A549 (cell line): ENCODE results near the gene PCYT1B. TPM values are rescaled to one million over a fixed set of nuclear protein-coding genes. Genes with fewer than 3 reads are reported as not detected.

Experiments used
- ATAC-seq, 2 experiments: fragments of 200-7000 bp in 1 of 2; fragments of >200 bp in 1 of 2; cut with Nextera tagmentation in 1 of 2; cut with Tn5 transposase in 1 of 2; 3 replicates each; pipeline versions ENCODE4 v1.8.0 to v1.9.1; 2018 to 2020; ENCODE audit warnings: mild to moderate bottlenecking in 1 of 2, moderate library complexity in 1 of 2
- CTCF ChIA-PET: fragments of 300-600 bp; sonication (Branson Sonifier 250); formaldehyde crosslinking; extraction: SDS; loops from one replicate; lab custom pipeline; 2021; ENCODE audit warnings: antibody characterized with exemption, inconsistent platforms; lab: Yijun Ruan, JAX
- POLR2A ChIA-PET: fragments of 350-600 bp; formaldehyde crosslinking; extraction: SDS; loops from one replicate; lab custom pipeline; 2021; ENCODE audit warnings: antibody characterized with exemption, inconsistent platforms; lab: Yijun Ruan, JAX
- DNase-seq, 2 experiments: peaks; one replicate each; pipeline versions ENCODE4 v3.0.0 to v3.0.0-alpha.2; 2011 to 2016; ENCODE audit warnings: low read depth in 1 of 2, low spot score in 1 of 2
- FAIRE-seq: peaks from 2 replicates; lab custom pipeline; 2011; peaks lifted over from hg19 to GRCh38; lab: Jason Lieb, UNC
- H3K27ac ChIP-seq, 2 experiments: fragments of >200 bp; sonication (Bioruptor Twin); formaldehyde crosslinking; 3 replicates each; pipeline ENCODE4 v1.5.1; 2016 to 2017
- H3K4me1 ChIP-seq: fragments of >200 bp; sonication (Bioruptor Twin); formaldehyde crosslinking; 3 replicates; pipeline ENCODE4 v1.6.1; 2016
- H3K4me2 ChIP-seq: fragments of >200 bp; sonication (Bioruptor Twin); formaldehyde crosslinking; 3 replicates; pipeline ENCODE4 v1.6.1; 2016
- H3K4me3 ChIP-seq: fragments of >200 bp; sonication (Bioruptor Twin); formaldehyde crosslinking; 3 replicates; pipeline ENCODE4 v1.5.1; 2016
- H3K9me3 ChIP-seq: fragments of >200 bp; sonication (Bioruptor Twin); formaldehyde crosslinking; 3 replicates; pipeline ENCODE4 v1.6.1; 2016
- BHLHE40 ChIP-seq: IDR thresholded peaks from 2 replicates; pipeline ENCODE4 v1.6.1; 2012; ENCODE audit warnings: low read depth, low read length, inconsistent platforms
- CBX8 ChIP-seq: fragments of 200-600 bp; sonication (generic); IDR thresholded peaks from 2 replicates; pipeline ENCODE4 v1.6.1; 2016
- EHF ChIP-seq: fragments of 250-450 bp; sonication (Bioruptor Pico); IDR thresholded peaks from 2 replicates; pipeline ENCODE4 v1.5.0; 2020; ENCODE audit warnings: mild to moderate bottlenecking
- EHMT2 ChIP-seq: fragments of 200-600 bp; sonication (generic); IDR thresholded peaks from 2 replicates; pipeline ENCODE4 v1.6.1; 2016; ENCODE audit warnings: antibody characterized with exemption, low read depth, mild to moderate bottlenecking, moderate library complexity
- FOSB ChIP-seq: fragments of 250-450 bp; sonication (Bioruptor Pico); IDR thresholded peaks from 2 replicates; pipeline ENCODE4 v1.5.0; 2020; ENCODE audit warnings: mild to moderate bottlenecking, moderate library complexity
- FOXS1 ChIP-seq: fragments of 250-450 bp; sonication (Bioruptor Pico); IDR thresholded peaks from 2 replicates; pipeline ENCODE4 v1.5.0; 2020; ENCODE audit warnings: mild to moderate bottlenecking, moderate library complexity
- GATA3 ChIP-seq: IDR thresholded peaks from 2 replicates; pipeline ENCODE4 v1.6.1; 2012; ENCODE audit warnings: borderline replicate concordance
- JUN ChIP-seq, 2 experiments: fragments of >200 bp; sonication (Bioruptor Twin); formaldehyde crosslinking; IDR thresholded peaks; 2 replicates in 1 of 2; 3 replicates in 1 of 2; pipeline ENCODE4 v1.6.1; 2016 to 2017
- KDM5A ChIP-seq: fragments of 200-600 bp; sonication (generic); IDR thresholded peaks from 2 replicates; pipeline ENCODE4 v1.6.1; 2016; ENCODE audit warnings: antibody characterized with exemption, mild to moderate bottlenecking
- NPAS2 ChIP-seq: fragments of 250-450 bp; sonication (Bioruptor Pico); IDR thresholded peaks from 2 replicates; pipeline ENCODE4 v1.8.0; 2022; ENCODE audit warnings: mild to moderate bottlenecking, moderate library complexity, borderline replicate concordance
- NR3C1 ChIP-seq: fragments of >200 bp; sonication (Bioruptor Twin); formaldehyde crosslinking; IDR thresholded peaks from 3 replicates; pipeline ENCODE4 v1.6.1; 2017
- RNF2 ChIP-seq: fragments of 200-600 bp; sonication (generic); IDR thresholded peaks from 2 replicates; pipeline ENCODE4 v1.6.1; 2016; ENCODE audit warnings: low read depth, mild to moderate bottlenecking, antibody characterized with exemption, moderate library complexity, borderline replicate concordance
- SREBF2 ChIP-seq: fragments of 450-650 bp; IDR thresholded peaks from 2 replicates; pipeline ENCODE4 v1.6.1; 2014; ENCODE audit warnings: mild to moderate bottlenecking, moderate library complexity
- TFCP2L1 ChIP-seq: fragments of 250-450 bp; sonication (Bioruptor Pico); IDR thresholded peaks from 2 replicates; pipeline ENCODE4 v1.5.0; 2021; ENCODE audit warnings: mild to moderate bottlenecking
- ZC3H11A ChIP-seq: fragments of 450-650 bp; IDR thresholded peaks from 2 replicates; pipeline ENCODE4 v1.6.1; 2014; ENCODE audit warnings: antibody characterized with exemption, mild to moderate bottlenecking
- ZFP36 ChIP-seq: fragments of 450-650 bp; IDR thresholded peaks from 2 replicates; pipeline ENCODE4 v1.6.1; 2014; ENCODE audit warnings: borderline replicate concordance; ENCODE audit not compliant: partially characterized antibody
- ZSCAN20 ChIP-seq: fragments of 250-450 bp; sonication (Bioruptor Pico); IDR thresholded peaks from 2 replicates; pipeline ENCODE4 v1.8.0; 2022; ENCODE audit warnings: mild to moderate bottlenecking, moderate library complexity
- WGBS: methylation state at CpG from one replicate; pipeline ENCODE4 v1.1.6; 2017; ENCODE audit errors: missing lambda C conversion rate; 5-methylcytosine and 5-hydroxymethylcytosine counted together
- polyA plus RNA-seq, 4 experiments: library from polyadenylated mRNA; depleted of rRNA in 3 of 4; stranded (reverse); fragments of >200 nt; fragmentation: RNase III in 1 of 4; extraction: RNeasy Plus Mini Kit Qiagen cat#74134 plus additional on column Dnase treatment in 1 of 4; gene quantifications; 2 replicates in 3 of 4; 3 replicates in 1 of 4; pipeline ENCODE4 v1.2.3, GENCODE V29; 2011 to 2017
- TF ChIP-seq, protein P1 (sequence below): IDR thresholded peaks from 2 replicates; pipeline ENCODE4 v1.6.1; 2012; ENCODE audit warnings: low read depth, borderline replicate concordance
- TF ChIP-seq, protein P2 (sequence below): fragments of 150-350 bp; IDR thresholded peaks from 2 replicates; pipeline ENCODE4 v1.6.1; 2014; ENCODE audit warnings: low read depth, mild to moderate bottlenecking, low read length
- TF ChIP-seq, protein P3 (sequence below): fragments of >200 bp; sonication (Bioruptor Twin); formaldehyde crosslinking; IDR thresholded peaks from 2 replicates; pipeline ENCODE4 v1.6.1; 2016
- TF ChIP-seq, protein P4 (sequence below): IDR thresholded peaks from 2 replicates; pipeline ENCODE4 v1.6.1; 2012
- TF ChIP-seq, protein P5 (sequence below): fragments of >200 bp; sonication (Bioruptor Twin); formaldehyde crosslinking; IDR thresholded peaks from 3 replicates; pipeline ENCODE4 v1.6.1; 2016
- TF ChIP-seq, protein P6 (sequence below): fragments of 200-600 bp; sonication (generic); IDR thresholded peaks from 2 replicates; pipeline ENCODE4 v1.6.1; 2016; ENCODE audit warnings: antibody characterized with exemption, mild to moderate bottlenecking, moderate library complexity

Gene PCYT1B
- polyA plus RNA-seq, 2 of the 4 experiments (the other 2 are of a cell fraction), result 0.05 TPM; not detected in 1

DNA sequence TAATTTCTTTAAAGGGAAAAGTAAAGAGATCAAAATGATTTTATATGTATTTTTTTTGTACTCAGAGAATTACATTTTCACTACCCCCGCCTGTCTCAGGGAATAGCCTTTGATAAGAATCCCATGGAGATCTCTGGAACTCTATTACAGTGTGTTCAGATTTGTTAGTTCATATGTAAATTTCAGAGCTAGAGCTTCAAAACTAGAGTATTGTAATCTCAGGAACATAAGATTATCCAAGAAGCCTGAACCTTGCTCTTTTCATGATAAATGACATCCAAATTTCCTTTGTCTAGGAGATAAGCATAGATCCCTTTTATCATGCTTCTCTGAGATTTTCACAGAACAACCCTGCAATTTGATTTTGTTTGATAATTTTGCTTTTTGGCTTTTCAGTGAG lies 99.2 kb downstream of the PCYT1B start:
- H3K4me2 ChIP-seq, result no peak overlapping the region
- ATAC-seq (no peak), DNase-seq (no peak), FAIRE-seq (no peak)
- ChIA-PET CTCF (no interaction called here), POLR2A (no interaction called here)
- H3K9me3 ChIP-seq, result no peaks in the 10 kb centered on the region
- H3K27ac ChIP-seq, result no peak overlapping the region
- H3K4me3 ChIP-seq, result no peak overlapping the region
- H3K4me1 ChIP-seq, result no peaks in the 10 kb centered on the region
- 81% methylated on average over 1 of the region's 1 CpG for WGBS
- TF ChIP-seq RNF2, result no peak
- no peak for TF ChIP-seq FOSB (CRISPR knock-in tag)
- no peak for TF ChIP-seq JUN (IDR thresholded peaks at IDR 0.05)
- TF ChIP-seq, protein P1, sequence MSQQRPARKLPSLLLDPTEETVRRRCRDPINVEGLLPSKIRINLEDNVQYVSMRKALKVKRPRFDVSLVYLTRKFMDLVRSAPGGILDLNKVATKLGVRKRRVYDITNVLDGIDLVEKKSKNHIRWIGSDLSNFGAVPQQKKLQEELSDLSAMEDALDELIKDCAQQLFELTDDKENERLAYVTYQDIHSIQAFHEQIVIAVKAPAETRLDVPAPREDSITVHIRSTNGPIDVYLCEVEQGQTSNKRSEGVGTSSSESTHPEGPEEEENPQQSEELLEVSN, result no peak
- TF ChIP-seq, protein P2, sequence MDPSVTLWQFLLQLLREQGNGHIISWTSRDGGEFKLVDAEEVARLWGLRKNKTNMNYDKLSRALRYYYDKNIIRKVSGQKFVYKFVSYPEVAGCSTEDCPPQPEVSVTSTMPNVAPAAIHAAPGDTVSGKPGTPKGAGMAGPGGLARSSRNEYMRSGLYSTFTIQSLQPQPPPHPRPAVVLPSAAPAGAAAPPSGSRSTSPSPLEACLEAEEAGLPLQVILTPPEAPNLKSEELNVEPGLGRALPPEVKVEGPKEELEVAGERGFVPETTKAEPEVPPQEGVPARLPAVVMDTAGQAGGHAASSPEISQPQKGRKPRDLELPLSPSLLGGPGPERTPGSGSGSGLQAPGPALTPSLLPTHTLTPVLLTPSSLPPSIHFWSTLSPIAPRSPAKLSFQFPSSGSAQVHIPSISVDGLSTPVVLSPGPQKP, result no peak
- no peak for TF ChIP-seq CBX8
- TF ChIP-seq EHF, result no peak
- no peak for TF ChIP-seq FOXS1 (CRISPR knock-in tag)
- TF ChIP-seq ZSCAN20, result no peak
- TF ChIP-seq, protein P3, sequence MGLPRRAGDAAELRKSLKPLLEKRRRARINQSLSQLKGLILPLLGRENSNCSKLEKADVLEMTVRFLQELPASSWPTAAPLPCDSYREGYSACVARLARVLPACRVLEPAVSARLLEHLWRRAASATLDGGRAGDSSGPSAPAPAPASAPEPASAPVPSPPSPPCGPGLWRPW, result no peak
- no peak for TF ChIP-seq ZFP36
- no peak for TF ChIP-seq NPAS2 (CRISPR knock-in tag)
- TF ChIP-seq, protein P4, sequence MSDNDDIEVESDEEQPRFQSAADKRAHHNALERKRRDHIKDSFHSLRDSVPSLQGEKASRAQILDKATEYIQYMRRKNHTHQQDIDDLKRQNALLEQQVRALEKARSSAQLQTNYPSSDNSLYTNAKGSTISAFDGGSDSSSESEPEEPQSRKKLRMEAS, result no peak
- TF ChIP-seq SREBF2, result no peak
- TF ChIP-seq KDM5A, result no peak
- TF ChIP-seq, protein P5, sequence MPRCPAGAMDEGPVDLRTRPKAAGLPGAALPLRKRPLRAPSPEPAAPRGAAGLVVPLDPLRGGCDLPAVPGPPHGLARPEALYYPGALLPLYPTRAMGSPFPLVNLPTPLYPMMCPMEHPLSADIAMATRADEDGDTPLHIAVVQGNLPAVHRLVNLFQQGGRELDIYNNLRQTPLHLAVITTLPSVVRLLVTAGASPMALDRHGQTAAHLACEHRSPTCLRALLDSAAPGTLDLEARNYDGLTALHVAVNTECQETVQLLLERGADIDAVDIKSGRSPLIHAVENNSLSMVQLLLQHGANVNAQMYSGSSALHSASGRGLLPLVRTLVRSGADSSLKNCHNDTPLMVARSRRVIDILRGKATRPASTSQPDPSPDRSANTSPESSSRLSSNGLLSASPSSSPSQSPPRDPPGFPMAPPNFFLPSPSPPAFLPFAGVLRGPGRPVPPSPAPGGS, result no peak
- no peak for TF ChIP-seq EHMT2
- TF ChIP-seq, all 56 proteins: peak for 0

DNA sequence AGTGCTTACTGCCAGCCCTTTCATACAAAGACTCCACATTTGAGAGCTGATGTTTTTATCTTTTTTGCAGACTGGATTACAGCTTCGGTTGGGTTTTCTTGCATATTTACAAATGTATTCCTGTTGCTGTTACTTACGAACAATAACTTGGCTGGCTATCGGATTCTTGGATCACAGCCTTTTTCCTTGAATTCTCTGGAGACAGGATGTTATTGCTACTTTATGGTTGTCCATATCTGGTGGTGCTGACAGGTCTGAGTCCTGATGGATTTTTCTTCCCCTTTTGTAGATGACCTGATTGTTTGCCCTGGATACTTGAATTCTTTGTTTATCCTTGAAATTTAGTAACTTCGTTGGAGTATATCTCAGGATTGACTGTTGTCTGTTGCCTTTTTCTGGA lies 104.4 kb downstream of the PCYT1B start:
- DNase-seq, result no peak
- TF ChIP-seq BHLHE40 (no peak), JUN (IDR thresholded peaks at IDR 0.05) (no peak), EHMT2 (no peak), GATA3 (no peak), TFCP2L1 (CRISPR knock-in tag) (no peak), SREBF2 (no peak), NR3C1 (no peak), ZC3H11A (no peak)
- TF ChIP-seq, protein P6, sequence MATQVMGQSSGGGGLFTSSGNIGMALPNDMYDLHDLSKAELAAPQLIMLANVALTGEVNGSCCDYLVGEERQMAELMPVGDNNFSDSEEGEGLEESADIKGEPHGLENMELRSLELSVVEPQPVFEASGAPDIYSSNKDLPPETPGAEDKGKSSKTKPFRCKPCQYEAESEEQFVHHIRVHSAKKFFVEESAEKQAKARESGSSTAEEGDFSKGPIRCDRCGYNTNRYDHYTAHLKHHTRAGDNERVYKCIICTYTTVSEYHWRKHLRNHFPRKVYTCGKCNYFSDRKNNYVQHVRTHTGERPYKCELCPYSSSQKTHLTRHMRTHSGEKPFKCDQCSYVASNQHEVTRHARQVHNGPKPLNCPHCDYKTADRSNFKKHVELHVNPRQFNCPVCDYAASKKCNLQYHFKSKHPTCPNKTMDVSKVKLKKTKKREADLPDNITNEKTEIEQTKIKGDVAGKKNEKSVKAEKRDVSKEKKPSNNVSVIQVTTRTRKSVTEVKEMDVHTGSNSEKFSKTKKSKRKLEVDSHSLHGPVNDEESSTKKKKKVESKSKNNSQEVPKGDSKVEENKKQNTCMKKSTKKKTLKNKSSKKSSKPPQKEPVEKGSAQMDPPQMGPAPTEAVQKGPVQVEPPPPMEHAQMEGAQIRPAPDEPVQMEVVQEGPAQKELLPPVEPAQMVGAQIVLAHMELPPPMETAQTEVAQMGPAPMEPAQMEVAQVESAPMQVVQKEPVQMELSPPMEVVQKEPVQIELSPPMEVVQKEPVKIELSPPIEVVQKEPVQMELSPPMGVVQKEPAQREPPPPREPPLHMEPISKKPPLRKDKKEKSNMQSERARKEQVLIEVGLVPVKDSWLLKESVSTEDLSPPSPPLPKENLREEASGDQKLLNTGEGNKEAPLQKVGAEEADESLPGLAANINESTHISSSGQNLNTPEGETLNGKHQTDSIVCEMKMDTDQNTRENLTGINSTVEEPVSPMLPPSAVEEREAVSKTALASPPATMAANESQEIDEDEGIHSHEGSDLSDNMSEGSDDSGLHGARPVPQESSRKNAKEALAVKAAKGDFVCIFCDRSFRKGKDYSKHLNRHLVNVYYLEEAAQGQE, result no peak
- no peak overlapping the region for H3K4me3 ChIP-seq
- no peak for FAIRE-seq
- H3K27ac ChIP-seq, result no peak overlapping the region
- WGBS, result 75% methylated on average over 4 of the region's 4 CpGs
- POLR2A ChIA-PET, result no interaction called here
- CTCF ChIA-PET, result no interaction called here
- H3K4me2 ChIP-seq, result no peak overlapping the region
- H3K9me3 ChIP-seq, result no peaks in the 10 kb centered on the region
- ATAC-seq, result no peak
- H3K4me1 ChIP-seq, result no peaks in the 10 kb centered on the region
